Breast epithelium (tissue), 4 donors: ENCODE measurements around the gene FOXS1. TPM values are rescaled to one million over a fixed set of nuclear protein-coding genes. Genes with fewer than 3 reads are reported as not detected.

Source experiments
- DNase-seq, 2 donors: peaks; one replicate each; pipeline ENCODE4 v3.0.0-alpha.2; 2019; ENCODE audit warnings: low spot score in 2 of 2
- H3K27ac ChIP-seq, 2 donors: fragments of 200-600 bp; sonication (generic) in 1 of 2; one replicate each; pipeline ENCODE4 v1.5.1; 2016 to 2019; ENCODE audit warnings: mild to moderate bottlenecking in 1 of 2
- H3K27me3 ChIP-seq, 2 donors: fragments of 200-600 bp; sonication (generic) in 1 of 2; one replicate each; pipeline versions ENCODE4 v1.5.1 to v1.6.0; 2017 to 2019; ENCODE audit warnings: control low read depth in 1 of 2, mild to moderate bottlenecking in 1 of 2
- H3K36me3 ChIP-seq: fragments of 200-600 bp; one replicate; pipeline ENCODE4 v1.5.1; 2019
- H3K4me1 ChIP-seq, 2 donors: fragments of 200-600 bp; sonication (generic); one replicate each; pipeline ENCODE4 v1.5.1; 2016 to 2019; ENCODE audit warnings: control low read depth in 1 of 2
- H3K4me3 ChIP-seq, 3 donors: fragments of 200-600 bp; sonication (generic); 1 replicate in 2 of 3; 2 replicates in 1 of 3; pipeline ENCODE4 v1.5.1; 2016 to 2019; ENCODE audit warnings: mild to moderate bottlenecking in 3 of 3, moderate library complexity in 2 of 3
- H3K9me3 ChIP-seq, 2 donors: fragments of 200-600 bp; sonication (generic) in 1 of 2; one replicate each; pipeline ENCODE4 v1.5.1; 2016 to 2019; ENCODE audit warnings: control low read depth in 1 of 2
- CTCF ChIP-seq, 3 donors: fragments of 450-650 bp; IDR thresholded peaks; one replicate each; pipeline ENCODE4 v1.5.1; 2016 to 2017; ENCODE audit warnings: antibody characterized with exemption in 3 of 3, mild to moderate bottlenecking in 3 of 3, moderate library complexity in 3 of 3
- POLR2A ChIP-seq: fragments of 450-650 bp; IDR thresholded peaks from one replicate; pipeline ENCODE4 v1.6.1; 2016; ENCODE audit warnings: antibody characterized with exemption, mild to moderate bottlenecking, moderate library complexity
- POLR2AphosphoS5 ChIP-seq, 3 donors: sonication (generic); formaldehyde crosslinking; IDR thresholded peaks; one replicate each; pipeline ENCODE4 v1.6.1; 2017; ENCODE audit warnings: antibody characterized with exemption in 3 of 3
- intact Hi-C: fragments of 100-400 bp; cut with DNase I; formaldehyde crosslinking; loops from one replicate; pipeline ENCODE4 v1.15.1; 2023; ENCODE audit warnings: low total_unique reads
- total RNA-seq, 3 donors: library from RNA; depleted of rRNA; stranded (reverse); fragments of >200 nt; gene quantifications; one replicate each; pipeline ENCODE4 v1.1.0, GENCODE V29; 2016

Gene FOXS1
- total RNA-seq, 3 donors from 2014 or later, result 0.44 to 0.98 TPM; not detected in 1

DNA sequence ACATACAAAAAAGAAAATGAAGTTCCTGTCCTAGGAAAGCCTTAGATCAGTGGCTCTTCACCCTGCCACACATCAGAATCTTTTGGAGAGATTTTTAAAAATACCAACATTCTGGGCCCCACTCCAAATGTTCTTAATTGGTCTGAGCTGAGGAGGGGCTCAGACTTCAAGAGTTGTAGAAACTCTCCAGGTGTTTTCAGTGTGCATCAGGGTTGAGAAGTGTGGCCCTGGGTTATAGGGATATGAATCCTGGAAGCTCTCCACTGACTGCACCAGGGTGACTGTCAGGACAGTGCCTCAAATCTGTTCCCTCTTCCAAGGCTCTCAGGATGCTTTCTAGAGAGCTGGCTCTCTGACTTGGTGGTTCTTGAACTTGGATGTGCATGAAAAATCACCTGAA, 31.8 kb downstream of the FOXS1 start:
- Histone ChIP-seq H3K36me3 (no peaks in the 10 kb centered on the region), H3K4me3 (no peak overlapping the region), H3K27ac (no peak overlapping the region), H3K27me3 (no peaks in the 10 kb centered on the region), H3K4me1 (no peaks in the 10 kb centered on the region), H3K9me3 (no peaks in the 10 kb centered on the region)
- TF ChIP-seq POLR2A (no peak), POLR2AphosphoS5 (IDR thresholded peaks at IDR 0.05) (no peak), CTCF (IDR thresholded peaks at IDR 0.05) (no peak)
- intact Hi-C loops, result no loop called here
- DNase-seq, result no peak

DNA sequence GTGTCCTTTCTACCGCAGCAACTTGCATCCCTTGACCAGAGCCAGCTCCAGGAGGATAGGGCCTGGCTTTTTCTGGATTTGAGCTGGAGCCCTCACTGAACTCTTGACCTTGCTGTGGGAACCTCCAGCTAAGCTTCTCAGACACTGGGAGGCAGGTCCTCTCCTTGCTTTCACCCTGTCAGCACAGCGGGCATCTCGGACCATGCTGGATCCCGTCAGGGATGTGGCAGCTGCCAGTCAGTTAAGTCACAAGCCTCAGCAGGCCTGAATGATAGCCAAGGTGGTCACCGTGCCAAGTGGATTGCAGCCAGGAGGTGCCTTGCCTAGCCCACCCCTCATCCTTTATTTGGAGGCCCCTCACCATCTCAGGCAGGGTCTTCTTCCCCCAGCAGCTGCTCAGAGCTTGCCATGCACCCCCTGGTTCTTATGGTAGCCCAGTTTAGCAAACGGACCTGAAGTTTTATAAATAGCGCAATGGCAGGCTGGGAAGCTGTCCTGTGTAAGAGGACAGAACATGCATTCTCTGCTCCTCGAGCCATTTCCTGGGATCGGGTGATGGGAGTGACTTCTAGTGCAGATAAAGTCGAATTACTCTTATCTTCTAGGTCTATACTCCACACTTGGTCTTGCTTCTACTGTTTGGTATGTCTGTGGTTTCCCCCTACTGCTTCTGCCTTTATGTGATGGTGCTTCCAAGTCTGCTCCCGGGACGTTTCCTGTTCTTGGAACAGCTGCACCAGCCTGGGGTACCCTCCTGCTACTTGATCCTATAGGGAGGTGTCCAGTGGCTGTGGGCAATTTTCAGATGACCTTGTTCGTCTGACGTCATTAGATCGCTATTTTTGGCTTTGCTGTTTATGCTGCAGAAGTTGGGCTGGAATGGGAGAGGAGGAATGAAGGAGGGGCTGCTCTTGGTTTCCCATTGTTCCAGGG, 33.3 kb downstream of the FOXS1 start:
- Histone ChIP-seq H3K27ac (no peak overlapping the region), H3K27me3 (no peaks in the 10 kb centered on the region), H3K36me3 (no peaks in the 10 kb centered on the region), H3K9me3 (no peaks in the 10 kb centered on the region), H3K4me3 (no peak overlapping the region), H3K4me1 (no peaks in the 10 kb centered on the region)
- DNase-seq, result no peak
- no peak for TF ChIP-seq CTCF (IDR thresholded peaks at IDR 0.05)
- no peak for TF ChIP-seq POLR2AphosphoS5 (IDR thresholded peaks at IDR 0.05)
- TF ChIP-seq POLR2A, result no peak
- intact Hi-C loops, result no loop called here

- Histone ChIP-seq H3K9me3 (no peaks in the 10 kb centered on the region), H3K36me3 (no peaks in the 10 kb centered on the region), H3K4me1 (no peaks in the 10 kb centered on the region), H3K27ac (no peak overlapping the region), H3K27me3 (no peaks in the 10 kb centered on the region), H3K4me3 (no peak overlapping the region)
- intact Hi-C loops, result no loop called here
- TF ChIP-seq POLR2A (no peak), CTCF (IDR thresholded peaks at IDR 0.05) (no peak), POLR2AphosphoS5 (IDR thresholded peaks at IDR 0.05) (no peak)
- no peak for DNase-seq
These were observed 34.2 kb downstream of the FOXS1 start for GRCh38 chr20:31811198-31811597.

DNA sequence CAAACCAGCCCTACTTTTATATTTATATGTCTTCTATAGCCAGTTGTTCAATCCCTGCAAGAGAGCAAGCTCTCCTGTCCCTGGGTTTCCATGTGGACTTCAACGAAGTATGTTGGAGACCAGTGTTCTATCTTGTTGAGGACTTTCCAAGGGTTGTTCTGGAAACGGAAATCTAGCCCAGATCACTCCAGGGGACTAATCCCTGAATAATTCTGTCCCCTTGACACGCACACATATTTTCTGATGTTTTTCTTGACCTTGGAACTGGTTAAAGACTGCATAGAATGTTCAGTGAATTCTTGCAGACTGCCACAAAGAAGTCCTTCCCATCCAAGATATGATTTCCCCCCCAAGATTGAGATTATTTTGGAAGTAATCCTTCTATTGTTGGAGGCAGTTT, 35.7 kb downstream of the FOXS1 start:
- intact Hi-C loops, result no loop called here
- no peaks in the 10 kb centered on the region for H3K9me3 ChIP-seq
- H3K36me3 ChIP-seq, result no peaks in the 10 kb centered on the region
- no peak overlapping the region for H3K27ac ChIP-seq
- H3K27me3 ChIP-seq, result no peaks in the 10 kb centered on the region
- no peak for DNase-seq
- no peak overlapping the region for H3K4me3 ChIP-seq
- H3K4me1 ChIP-seq, result no peaks in the 10 kb centered on the region
- TF ChIP-seq POLR2AphosphoS5 (IDR thresholded peaks at IDR 0.05), result no peak
- no peak for TF ChIP-seq POLR2A
- no peak for TF ChIP-seq CTCF (IDR thresholded peaks at IDR 0.05)

- TF ChIP-seq CTCF (IDR thresholded peaks at IDR 0.05), result no peak
- TF ChIP-seq POLR2AphosphoS5 (IDR thresholded peaks at IDR 0.05), result no peak
- no peak for TF ChIP-seq POLR2A
These were observed 36.9 kb downstream of the FOXS1 start for GRCh38 chr20:31808481-31808880.

More at GRCh38 chr20:31808481-31808880, 36.9 kb downstream of the FOXS1 start:
- Histone ChIP-seq H3K4me1 (no peaks in the 10 kb centered on the region), H3K27me3 (no peaks in the 10 kb centered on the region), H3K27ac (no peak overlapping the region), H3K9me3 (no peaks in the 10 kb centered on the region), H3K4me3 (no peak overlapping the region), H3K36me3 (no peaks in the 10 kb centered on the region)
- no peak for DNase-seq
- intact Hi-C loops, result no loop called here
